GM20000 (cell line): ENCODE results near the gene FBXO11.

Experiments
- DNase-seq: peaks from one replicate; pipeline ENCODE4 v3.0.0; 2012; ENCODE audit warnings: low spot score
- TF ChIP-seq, protein P1 (sequence below): IDR thresholded peaks from 2 replicates; pipeline ENCODE4 v1.5.1; 2012; ENCODE audit warnings: mild to moderate bottlenecking, control low read depth; ENCODE audit errors: extremely low read depth, missing control alignments

The FBXO11 gene

DNA sequence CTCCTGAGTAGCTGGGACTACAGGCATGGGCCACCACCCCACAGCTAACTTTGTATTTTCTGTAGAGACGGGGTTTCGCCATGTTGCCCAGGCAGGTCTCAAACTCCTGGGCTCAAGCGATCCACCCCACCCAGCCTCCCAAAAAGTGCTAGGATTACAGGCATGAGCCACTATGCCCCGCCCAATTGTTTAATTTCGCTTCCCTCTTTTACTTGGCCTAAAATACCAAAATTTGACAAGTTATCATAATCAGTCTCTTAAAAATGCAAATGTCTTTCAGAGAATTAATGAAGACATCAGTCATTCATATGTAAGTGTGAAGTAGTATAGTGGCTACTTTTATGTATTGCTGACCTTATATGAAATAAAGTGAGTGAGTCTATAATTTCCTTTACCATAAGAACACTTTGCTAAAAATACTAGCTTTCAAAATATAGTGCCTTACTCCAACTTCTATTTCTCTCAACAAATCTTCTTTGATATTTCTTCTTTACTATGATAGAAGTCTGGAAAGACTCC, 9.8 kb downstream of the FBXO11 start:
- no peak for DNase-seq
- TF ChIP-seq, protein P1, sequence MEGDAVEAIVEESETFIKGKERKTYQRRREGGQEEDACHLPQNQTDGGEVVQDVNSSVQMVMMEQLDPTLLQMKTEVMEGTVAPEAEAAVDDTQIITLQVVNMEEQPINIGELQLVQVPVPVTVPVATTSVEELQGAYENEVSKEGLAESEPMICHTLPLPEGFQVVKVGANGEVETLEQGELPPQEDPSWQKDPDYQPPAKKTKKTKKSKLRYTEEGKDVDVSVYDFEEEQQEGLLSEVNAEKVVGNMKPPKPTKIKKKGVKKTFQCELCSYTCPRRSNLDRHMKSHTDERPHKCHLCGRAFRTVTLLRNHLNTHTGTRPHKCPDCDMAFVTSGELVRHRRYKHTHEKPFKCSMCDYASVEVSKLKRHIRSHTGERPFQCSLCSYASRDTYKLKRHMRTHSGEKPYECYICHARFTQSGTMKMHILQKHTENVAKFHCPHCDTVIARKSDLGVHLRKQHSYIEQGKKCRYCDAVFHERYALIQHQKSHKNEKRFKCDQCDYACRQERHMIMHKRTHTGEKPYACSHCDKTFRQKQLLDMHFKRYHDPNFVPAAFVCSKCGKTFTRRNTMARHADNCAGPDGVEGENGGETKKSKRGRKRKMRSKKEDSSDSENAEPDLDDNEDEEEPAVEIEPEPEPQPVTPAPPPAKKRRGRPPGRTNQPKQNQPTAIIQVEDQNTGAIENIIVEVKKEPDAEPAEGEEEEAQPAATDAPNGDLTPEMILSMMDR: no peak

DNA sequence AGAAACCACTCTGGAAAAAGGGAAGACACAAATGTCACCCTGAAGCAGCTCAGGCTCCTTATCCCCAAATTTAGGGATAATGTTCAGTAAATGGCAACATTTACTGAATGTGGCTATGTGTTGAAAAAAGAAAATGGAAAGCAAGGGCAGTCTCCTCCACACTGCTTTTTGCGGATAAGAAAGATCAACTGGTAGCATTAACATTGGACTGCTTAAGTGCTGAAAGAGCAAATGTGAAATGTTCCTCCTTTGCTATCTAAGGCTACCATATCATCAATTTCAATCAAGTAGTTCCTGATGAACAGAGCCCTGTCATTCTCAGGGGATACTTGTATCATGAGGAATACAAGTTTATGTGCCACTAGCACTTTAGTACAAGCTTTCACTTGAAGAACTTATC, 12.5 kb downstream of the FBXO11 start:
- DNase-seq: no peak
- TF ChIP-seq, protein P1: no peak

DNA sequence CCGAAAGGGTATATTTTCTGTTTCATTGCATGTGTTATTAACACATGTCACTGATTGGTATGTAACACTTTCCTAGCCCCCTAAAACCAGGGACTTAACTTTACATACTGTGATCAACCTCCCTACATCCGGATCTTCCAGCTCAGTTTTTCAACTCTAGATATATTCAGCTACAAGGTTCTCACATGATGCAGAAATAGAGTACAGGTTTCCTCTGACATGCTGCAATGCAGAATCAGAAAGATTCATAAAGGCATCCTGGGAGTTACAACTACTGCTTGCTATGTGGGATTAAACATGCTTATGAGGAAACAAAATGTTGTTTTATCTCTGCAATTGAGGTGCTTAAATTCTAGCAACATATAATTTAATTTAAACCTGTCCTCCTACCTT, 14.0 kb downstream of the FBXO11 start:
- DNase-seq: no peak
- TF ChIP-seq, protein P1: no peak

DNA sequence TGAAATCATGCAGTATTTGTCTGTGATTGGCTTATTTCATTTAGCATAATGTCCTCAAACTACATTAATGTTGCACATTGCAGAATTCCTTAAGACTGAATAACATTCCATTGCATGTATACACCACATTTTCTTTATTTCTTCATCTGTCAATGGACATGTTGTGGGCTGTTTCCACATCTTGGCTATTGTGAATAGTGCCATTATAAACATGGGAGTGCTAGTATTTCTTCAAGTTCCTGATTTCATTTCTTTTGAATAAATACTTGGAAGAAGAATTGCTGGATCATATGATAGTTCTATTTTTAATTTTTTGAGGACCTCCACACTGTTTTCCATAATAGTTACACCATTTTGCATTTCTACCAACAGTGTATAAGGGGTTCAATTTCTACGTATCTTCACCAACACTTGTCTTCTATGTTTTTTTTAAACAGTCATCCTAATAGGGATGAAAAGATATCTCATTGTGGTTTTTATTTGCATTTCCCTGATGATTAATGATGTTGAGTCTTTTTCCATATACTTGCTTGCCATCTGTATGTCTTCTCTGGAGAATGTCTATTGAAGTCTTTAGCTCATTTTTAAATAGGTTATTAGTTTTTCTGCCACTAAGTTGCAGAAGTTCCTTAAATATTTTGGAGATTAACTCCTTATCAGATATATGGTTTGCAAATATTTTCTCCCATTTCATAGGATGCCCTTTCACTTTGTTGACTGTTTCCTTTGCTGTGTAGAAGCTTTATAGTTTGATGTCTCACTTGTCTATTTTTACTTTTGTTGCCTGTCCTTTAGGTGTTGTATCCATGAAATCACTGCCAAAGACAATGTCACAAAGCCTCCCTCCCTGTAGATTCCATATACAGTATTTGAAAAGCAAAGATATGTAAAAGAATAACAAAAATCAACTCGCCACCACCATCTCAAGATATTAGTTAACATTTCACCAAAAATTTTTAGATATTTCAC, 14.6 kb downstream of the FBXO11 start:
- no peak for DNase-seq
- TF ChIP-seq, protein P1: no peak

DNA sequence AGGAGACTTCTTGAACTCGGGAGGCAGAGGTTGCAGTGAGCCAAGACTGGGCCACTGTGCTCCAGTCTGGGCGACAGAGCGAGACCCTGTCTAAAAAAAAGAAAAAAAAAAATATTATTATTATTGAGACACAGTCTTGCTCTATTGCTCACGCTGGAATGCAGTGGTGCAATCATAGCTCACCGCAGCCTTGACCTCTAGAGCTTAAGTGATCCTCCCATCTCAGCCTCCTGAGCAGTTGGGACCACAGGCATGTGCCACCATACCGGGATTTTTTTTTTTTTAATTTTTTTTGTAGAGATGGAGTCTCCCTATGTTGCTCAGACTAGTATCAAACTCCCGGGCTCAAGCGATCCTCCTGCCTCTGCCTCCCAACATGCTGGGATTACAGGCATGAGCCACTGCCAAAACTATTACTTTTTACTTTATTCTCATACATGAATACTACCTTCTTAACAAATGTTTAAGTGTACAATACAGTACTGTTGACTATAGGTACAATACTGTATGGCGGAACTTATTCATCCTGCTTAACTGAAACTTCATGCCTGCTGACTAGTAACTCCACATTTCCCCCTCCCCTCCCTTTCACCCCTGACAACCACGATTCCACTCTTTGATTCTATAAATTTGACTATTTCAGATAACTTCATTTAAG, 15.5 kb downstream of the FBXO11 start:
- TF ChIP-seq, protein P1: no peak
- no peak for DNase-seq

DNA sequence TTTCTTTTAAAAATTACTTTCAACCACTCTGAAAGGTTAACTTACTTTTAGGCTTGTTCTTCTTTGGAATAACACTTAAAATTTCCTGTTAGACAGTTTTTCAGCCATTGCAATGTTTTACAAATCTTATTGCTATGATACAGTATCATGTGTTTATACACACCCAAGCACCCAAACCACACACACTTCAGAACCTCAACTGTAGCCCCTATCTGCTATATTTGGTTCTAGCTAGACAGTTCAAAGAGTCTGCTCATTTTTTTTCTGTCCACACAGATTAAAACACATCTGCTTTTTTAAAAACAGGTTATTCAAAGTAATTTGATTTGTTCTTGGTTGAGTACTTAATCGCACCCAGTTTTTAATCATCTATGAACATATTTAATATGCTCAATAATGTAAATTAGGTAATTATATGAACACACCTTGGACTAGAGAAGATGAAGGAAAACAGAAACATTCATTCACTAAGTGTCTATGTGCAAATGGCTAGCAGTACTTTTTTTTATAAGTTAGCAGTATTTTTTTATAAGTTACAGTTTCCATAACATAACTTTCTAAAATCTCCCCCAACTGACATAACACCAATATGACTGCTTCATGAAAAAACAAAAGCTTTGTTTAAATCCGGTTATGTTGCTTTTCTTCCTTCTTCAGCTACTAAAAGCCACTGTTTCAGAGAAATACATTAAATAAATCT, 17.6 kb downstream of the FBXO11 start:
- no peak for DNase-seq
- TF ChIP-seq, protein P1: no peak
